ENCODE data around the gene SLC9C1. TPM values are rescaled to one million over a fixed set of nuclear protein-coding genes. Genes with fewer than 3 reads are reported as not detected.

Gene SLC9C1
- total RNA-seq, 1 experiment from 2014 or later = 0.50 TPM

- Mint-ChIP-seq H3K4me3 (no peak overlapping the region), H3K36me3 (ENCODE audit: insufficient read depth in 1 of 3, low read depth in 3 of 3) (no peaks in the 10 kb centered on the region; a peak in 1 of 7 replicates), H3K27me3 (ENCODE audit: low read depth) (no peaks in the 10 kb centered on the region), H3K9me3 (no peaks in the 10 kb centered on the region), H3K4me1 (peaks cover 31 to 50% of the 10 kb centered on the region in 2 experiments), H3K27ac (no peak overlapping the region)
- H3K14ac ChIP-seq (ENCODE audit: insufficient read depth, low read length) = no peak overlapping the region
- DNase-seq = no peak
- no peaks in the 10 kb centered on the region for H3K9me3 ChIP-seq (ENCODE audit: control insufficient read depth, low read depth, low read length)
- no peak overlapping the region for H2AFZ ChIP-seq (ENCODE audit: low read length)
- H3K4ac ChIP-seq (ENCODE audit: low read depth, low read length) = no peak overlapping the region
- peaks cover 9% of the 10 kb centered on the region; the same call in 1 of the 2 replicates for H3K4me1 ChIP-seq (ENCODE audit: insufficient read depth, low read length)
- H3K23me2 ChIP-seq (ENCODE audit: insufficient read length, low read depth, low read length, poor library complexity, severe bottlenecking) = no peaks in the 10 kb centered on the region
- WGBS (ENCODE audit: extremely low coverage, insufficient read length, low lambda C conversion rate) = no CpG with 5 or more reads among the region's 3 CpGs
- H2BK5ac ChIP-seq (ENCODE audit: insufficient read length, low read length) = no peak overlapping the region
- H3K79me1 ChIP-seq (ENCODE audit: insufficient read depth, low read depth, low read length, poor library complexity, severe bottlenecking) = no peaks in the 10 kb centered on the region
- no peak overlapping the region for H4K5ac ChIP-seq (ENCODE audit: insufficient read length, low read depth, low read length)
- no peak overlapping the region for H3K4me2 ChIP-seq (ENCODE audit: insufficient read depth, insufficient read length, low read length)
- H4K8ac ChIP-seq (replicated peaks; ENCODE audit: insufficient read length, low read depth, low read length) = no peak overlapping the region
- no peaks in the 10 kb centered on the region for H4K20me1 ChIP-seq (ENCODE audit: control insufficient read depth, insufficient read depth, insufficient read length)
- no peak overlapping the region for H2BK12ac ChIP-seq (ENCODE audit: insufficient read length, low read depth, low read length)
- H2AK5ac ChIP-seq (ENCODE audit: insufficient read length, low read length) = no peak overlapping the region
- H2BK120ac ChIP-seq (ENCODE audit: low read depth, low read length, poor library complexity, severe bottlenecking) = no peak overlapping the region
- no peak overlapping the region for H3K23ac ChIP-seq (ENCODE audit: insufficient read length, low read depth, low read length)
- no peak for TF ChIP-seq CTCF (conservative IDR thresholded peaks at IDR 0.05)
- no peak overlapping the region for H2BK15ac ChIP-seq (ENCODE audit: low read depth, low read length)
- no peak overlapping the region for H2BK20ac ChIP-seq (ENCODE audit: low read depth, low read length, poor library complexity, severe bottlenecking)
- no peaks in the 10 kb centered on the region for H3K79me2 ChIP-seq (ENCODE audit: insufficient read depth, low read length)
- H3K56ac ChIP-seq (ENCODE audit: insufficient read length, low read depth, low read length) = no peak overlapping the region
- no peak overlapping the region for H3K9ac ChIP-seq (ENCODE audit: extremely low read depth, insufficient read length, low read length)
- H3K18ac ChIP-seq (ENCODE audit: insufficient read length, low read depth, low read length) = no peak overlapping the region
- H4K91ac ChIP-seq (ENCODE audit: insufficient read length, low read depth, low read length) = no peak overlapping the region
- H3K27ac ChIP-seq (ENCODE audit: insufficient read length, low read depth, low read length) = no peak overlapping the region
- H3T11ph ChIP-seq (ENCODE audit: low read length) = no peak overlapping the region
- no peaks in the 10 kb centered on the region for H3K27me3 ChIP-seq (ENCODE audit: insufficient read depth, low read length)
Measured at GRCh38 chr3:112132088-112132487, 161.9 kb downstream of the SLC9C1 start.
